GDM1 (cell line): ENCODE data around the gene SEC16A.

ENCODE experiments used
- DNase-seq: peaks from one replicate; lab custom pipeline; 2025; lab: John Stamatoyannopoulos, UW

SEC16A gene

DNA sequence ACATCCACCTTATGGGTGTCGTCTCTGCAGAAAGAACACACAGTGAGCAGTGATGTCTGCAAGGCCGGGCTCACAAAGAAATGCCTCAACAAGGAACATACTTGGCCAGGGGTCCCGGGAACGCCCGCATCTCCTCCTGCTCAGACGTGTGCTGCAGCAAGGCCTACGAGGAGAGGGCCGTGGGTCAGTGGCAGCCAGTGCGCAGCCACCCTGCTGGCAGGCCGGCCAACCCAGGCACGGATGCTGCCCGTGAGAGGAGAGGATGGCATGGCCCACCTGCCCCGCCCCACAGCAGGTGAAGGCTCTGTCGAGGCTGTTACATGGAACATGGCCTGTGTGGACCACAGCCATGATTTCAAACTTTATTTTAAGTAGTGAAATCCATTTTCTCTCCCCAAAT, 19.3 kb downstream of the SEC16A start:
- DNase-seq: no peak

DNA sequence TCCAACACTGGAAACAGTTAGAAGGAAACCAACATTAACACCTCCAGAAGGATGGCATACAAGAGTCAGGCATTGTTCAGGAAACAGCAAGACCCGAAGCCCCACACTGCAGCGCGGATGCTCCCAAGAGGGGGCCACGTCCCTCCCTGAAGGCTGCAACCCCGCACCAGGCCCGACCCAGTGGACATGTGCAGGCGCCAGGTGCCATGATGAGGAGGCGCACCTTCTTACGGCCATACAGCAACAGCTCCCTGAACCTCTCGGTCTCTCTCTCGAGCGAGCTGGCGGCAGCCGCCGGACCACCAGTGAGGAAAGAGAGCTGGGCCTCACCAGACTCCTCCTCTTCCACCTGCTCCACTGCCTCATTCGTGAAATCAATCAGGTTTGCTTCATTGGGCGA, 20.2 kb downstream of the SEC16A start:
- no peak for DNase-seq

DNA sequence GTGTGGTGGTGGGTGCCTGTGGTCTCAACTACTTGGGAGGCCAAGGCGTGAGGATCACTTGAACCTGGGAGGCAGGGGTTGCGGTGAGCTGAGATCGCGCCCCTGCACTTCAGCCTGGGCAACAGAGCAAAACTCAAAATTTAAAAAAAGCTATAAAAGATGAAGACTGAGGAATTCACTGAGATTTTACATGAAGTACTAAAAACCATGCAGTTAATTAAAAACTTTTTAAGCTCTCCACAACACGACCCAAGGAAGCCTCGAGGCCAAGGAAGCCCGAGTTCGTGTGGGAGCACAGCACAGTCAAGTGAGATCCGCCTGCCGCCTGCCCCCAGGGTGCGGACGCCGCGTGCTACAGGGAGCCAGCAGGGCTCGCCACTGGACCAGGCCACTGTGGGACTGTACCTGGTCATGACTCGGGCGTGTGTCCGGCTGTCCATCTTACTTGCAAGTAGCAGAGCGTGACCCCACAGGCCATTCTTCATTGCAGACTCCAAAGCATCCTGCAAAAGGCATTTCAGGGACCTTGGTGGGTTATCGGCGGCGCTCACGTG, 22.0 kb downstream of the SEC16A start:
- no peak for DNase-seq

DNA sequence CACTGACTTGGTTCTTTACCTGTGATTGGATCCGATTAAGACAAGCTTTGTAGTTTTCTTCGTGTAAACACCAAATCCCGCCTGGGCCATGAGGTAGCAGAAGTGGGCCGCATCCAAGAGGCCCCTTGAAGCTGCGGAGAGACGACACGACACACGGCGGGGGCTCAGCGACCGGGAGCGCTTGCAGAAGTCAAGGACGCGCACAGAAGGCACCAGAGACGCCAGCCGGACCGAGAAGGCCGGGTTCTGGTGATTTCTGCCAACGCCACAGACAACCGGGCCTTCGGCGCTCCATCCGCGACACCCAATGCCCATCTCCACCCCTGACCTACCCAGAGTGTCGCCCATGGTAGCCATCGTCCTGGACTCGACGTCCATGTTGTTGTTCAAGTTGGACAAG, 23.4 kb downstream of the SEC16A start:
- DNase-seq: no peak

DNA sequence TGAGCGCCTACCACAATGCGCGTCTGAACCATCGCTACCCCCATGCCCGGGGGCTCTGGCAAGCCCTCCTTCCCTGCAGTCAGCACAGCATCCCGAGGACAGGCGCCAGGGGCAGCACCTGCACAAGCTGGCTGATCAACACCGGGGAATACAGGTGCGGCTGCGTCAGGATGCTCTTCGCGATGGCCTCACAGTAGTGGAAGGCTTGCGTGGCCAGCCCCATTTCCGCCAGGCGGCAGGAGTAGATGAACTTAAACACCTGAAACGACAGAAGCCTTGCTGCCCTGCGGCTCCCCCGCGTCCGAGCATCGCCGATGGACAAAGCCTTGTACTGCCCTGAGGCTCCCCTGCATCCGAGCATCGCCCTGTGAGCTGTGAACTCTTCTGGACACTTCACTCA, 25.5 kb downstream of the SEC16A start:
- no peak for DNase-seq

DNA sequence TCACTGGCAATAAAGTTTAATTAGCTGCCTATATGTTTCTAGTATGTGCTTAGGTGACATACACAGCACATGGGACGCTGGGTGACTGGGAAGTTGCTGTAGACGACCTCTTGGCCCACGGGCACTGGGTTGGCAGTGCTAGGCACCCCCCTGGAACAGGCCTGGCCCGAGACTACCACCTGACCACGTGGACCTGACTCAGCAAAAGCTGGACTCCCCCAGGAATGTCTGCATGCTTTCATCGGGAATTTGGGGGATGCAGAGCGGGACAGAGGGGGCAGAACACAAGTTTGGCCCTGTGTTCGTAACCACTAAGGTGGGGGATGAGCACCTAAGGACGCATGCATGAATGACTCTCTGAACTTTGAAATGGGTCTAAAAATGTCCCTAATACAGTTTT, 26.6 kb downstream of the SEC16A start:
- no peak for DNase-seq

DNA sequence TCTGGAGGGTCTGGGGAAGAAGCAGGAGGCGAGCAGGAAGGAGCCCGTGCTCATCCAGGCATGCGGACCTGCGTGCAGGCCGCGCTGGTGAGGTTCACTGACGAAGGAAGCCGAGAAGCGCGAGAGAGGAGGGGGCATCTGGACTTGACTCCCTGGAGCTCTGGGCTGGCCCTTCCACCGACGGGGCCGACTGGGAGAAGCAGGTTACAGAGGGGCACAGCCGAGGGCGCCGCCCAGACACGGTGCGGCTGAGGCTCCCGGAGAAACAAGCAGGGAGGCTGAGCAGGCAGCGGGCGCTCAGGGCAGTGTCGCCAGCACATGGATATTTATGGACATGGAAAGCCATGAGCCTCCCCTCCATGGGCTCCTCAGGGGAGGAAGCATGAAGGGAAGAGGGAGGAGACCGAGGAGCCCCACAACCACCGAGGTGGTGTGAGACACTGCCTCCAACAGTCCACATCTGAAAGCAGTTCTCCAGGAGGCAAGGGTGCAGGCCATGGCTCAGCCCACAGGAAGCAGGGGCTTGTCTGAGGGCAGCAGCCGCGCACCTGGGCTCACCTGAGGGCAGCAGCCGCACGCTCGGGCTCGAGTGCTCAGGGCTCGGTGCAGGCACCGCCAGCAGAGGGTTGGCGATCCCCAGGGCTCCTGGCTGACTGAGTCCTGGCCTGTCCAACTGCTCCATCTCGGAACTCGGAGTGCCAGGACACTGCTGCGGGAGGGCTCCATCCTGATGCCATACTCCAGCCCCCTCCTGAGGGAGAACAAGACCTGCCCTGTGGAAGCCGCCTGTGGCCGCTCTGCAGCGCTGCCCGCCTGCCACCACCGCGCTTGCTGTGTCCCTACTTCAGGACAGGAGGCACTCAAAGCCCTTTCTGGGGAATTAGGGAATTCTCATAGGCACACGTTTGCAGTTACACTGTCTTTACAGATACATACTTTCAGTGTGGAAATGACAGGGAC, 27.5 kb downstream of the SEC16A start:
- no peak for DNase-seq

DNA sequence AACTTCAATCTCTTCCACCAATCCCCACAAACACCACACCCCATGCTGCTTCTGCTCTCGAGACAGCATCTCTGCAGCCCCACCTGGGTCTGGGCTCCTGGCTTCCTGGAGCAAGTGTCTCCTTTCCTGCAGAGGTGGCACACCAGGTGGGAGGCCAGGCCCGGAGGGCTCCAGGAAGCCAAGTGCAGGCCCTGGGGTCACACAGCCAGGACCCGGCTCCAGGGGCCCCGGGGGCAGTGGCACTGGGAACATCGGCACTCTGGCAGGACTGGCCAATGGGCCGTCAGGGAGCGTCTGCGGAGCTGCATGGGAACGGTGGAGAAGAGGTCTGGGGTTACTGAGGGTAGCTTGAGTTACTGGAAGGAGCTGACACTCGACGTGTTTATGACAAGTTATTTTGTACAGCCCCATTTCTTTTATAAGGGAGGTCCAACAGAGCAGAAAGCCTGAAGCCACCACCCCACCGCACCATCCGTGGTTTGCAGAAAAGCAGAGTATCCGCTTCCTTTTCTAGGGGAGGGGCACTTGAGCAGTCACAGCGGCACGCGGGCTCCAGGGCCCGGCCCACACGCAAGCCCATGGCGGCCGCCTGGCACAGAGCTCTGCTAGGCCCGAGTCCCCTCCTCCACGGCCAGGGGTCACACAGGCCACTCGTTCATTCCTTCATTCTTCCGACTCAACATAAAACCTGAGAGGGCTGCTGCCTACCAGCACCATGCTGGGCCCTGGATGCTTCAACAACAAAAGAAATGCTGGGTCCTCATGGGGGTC, 28.6 kb downstream of the SEC16A start:
- DNase-seq: no peak

DNA sequence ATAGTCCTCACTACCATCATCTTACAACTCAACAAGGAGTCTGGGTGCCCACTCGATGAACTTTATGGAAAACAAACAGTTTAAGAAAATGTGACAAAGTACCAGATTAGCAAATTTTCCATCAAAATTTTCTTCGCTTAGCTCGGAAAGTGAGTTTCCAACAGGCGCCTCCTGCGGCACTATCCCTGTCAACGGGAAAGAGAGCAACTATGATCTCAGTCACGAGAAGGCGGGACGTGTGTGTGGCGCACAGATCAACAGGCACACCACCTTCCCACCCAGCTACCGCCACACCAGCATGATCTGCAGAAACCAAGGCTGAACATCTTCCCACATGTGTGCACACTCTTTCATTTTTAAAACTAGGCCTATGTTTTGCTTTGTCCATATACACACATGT, 29.5 kb downstream of the SEC16A start:
- DNase-seq: no peak

DNA sequence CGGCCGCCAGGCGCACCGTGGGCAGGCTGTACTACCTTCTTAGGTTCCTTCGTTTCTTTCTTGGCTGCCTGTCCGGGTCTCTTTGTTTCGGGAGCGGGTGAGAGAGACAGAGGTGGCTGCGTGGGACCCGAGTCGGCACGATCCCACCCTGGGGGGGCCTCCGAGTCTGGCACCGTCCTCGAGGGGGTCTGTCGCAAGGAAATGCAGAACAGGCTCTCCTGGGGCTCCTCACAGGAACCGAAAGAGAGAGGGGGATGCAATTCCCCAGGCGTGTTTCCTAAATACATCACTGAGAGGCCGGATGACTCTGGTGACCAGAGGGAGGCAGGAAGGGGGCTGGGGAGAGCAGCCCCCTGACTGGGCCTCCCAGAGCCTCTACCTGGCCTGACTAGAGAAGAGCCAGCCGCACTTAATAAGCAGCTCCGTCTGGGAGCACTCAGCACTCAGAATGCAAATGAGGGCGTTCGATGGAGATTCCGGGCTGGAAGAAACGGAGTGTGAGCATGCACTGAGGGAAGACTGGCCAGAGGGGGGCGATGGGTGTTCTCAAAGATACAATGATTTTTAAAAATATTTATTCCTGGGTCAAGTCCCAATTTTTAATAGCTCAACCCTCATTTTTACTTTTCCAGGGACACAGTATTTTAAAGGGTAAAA, 31.5 kb downstream of the SEC16A start:
- DNase-seq: no peak

DNA sequence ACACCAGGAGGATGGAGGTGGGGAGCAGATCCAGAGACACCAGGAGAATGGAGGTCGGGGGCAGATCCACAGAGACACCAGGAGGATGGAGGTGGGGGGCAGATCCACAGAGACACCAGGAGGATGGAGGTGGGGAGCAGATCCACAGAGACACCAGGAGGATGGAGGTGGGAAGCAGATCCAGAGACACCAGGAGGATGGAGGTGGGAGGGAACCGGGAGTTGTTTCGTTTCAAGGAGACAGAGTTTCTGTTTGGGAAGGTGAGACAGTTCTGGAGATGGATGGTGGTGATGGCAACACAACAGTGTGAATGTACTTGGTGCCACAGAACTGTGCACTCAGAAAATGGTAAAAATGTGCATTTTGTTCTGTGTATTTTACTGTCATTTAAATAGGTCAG, 34.2 kb downstream of the SEC16A start:
- no peak for DNase-seq

DNA sequence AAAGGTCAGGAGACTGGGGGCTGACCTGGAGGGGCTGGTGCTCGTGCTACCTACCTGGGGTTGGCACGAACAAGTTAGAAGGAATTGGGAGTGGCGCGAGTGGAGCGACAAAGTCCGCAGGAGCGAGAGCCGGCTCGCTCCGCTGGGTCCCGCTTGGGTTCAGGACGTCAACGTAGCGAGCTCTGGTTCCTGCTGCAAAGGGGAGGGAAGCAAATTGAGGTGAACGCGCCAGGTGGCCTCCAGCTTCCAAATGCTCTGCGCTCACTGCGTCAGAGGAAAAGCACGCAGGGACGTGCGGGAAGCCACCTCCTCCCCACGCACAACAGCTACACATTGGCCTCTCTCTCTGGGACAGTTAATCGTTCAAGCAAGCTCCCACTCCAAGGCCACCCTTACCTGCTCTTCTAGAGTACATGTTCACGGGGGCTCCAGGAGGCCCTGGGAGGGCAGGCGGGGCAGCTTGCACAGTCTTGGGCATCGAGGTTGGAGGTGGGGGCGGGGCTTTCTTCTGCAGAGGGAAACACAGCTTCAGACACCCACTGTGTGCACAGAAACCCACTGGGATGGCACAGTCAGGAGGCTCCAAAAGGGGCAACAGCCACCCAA, 35.6 kb downstream of the SEC16A start:
- no peak for DNase-seq

DNA sequence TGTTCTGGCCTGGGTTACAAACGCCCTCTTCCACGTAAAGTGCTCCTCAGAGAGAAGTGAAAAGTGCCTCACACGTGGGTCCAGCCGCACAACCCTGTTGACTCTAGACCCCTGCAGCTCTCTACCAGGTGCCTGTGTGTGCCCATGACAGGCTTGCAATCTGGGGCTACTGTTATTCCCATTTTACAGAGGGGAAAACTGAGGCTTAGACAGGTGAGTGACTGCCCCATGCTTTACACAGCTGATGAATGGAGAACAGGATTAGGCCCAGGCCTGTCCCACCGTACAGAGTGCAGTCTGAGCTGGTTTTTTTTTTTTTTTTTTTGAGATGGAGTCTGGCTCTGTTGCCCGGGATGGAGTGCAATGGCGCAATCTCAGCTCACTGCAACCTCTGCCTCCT, 37.0 kb downstream of the SEC16A start:
- no peak for DNase-seq

DNA sequence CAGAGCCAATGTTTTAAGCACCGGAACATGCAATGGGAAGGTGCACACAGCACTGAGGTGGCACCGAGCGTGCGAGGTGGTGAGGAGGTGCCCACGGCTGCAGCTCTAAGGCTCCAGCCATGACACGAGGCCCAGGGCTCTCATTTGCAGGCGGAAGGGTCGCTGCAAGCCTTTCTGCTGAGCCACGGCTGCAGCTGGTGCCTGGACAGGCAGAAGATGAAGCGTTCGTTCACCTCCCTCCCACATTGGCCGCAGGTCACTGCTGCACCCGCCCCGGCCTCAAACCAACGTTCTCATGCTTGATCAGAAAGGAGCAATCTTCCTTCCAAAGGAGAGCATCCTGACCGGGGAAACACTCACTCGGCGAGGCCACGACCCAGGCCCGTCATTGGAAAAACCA, 38.7 kb downstream of the SEC16A start:
- DNase-seq: no peak

DNA sequence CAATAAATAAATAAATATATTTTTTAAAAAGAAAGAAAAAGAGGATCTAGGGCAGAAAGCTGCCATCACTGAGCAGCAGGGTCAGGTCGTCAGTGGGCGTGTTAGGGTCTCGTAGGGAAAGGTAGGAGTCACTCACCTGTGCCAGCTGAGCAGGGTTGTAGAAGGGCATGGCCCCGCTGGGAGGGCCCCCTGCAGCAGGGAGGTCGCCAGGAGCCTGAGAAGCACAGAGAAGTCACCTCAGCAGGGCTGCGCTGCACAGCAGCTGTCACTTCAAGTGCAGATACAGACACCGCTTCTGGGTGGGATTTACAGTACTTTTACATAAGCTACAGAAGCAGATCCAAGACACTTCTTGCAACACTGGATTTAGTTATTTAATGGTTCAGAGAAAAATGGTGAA, 39.2 kb downstream of the SEC16A start:
- no peak for DNase-seq

DNA sequence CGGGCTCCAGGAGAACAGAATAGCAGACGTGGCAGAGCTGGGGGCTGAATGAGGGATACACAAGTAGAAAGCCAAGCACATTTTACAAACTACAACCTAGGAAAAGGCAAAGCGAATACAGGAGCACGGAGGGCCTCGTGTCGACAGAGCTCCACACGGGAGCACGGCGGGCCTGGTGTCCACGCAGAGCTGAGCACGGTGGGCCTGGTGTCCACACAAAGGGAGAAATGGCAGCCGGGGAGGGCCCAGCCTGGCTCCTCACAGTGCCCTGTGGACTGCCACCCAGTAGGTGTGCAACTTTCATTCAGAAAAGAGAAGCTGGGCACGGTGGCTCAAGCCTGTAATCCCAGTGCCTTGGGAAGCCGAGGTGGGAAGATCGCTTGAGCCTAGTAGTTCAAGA, 39.8 kb downstream of the SEC16A start:
- no peak for DNase-seq

DNA sequence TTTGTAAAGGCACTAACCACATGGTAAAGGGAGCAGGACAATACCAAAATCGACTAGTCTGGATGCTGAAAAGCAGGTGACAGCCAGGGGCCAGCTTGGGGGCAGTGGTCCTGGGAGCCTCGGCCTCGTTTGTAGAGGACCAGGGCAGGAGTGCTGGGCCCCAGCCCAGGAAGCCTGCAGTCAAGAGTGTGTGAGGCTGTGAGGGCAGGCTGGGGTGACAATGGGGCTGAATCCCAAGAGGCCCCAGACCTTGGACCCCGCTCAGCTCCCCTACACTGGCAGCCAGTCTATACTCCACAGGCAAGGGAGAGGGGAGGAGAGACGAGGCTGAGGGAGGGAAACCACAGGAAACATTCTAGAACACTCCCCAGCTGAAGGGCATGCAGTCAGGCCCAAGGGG, 40.6 kb downstream of the SEC16A start:
- no peak for DNase-seq

DNA sequence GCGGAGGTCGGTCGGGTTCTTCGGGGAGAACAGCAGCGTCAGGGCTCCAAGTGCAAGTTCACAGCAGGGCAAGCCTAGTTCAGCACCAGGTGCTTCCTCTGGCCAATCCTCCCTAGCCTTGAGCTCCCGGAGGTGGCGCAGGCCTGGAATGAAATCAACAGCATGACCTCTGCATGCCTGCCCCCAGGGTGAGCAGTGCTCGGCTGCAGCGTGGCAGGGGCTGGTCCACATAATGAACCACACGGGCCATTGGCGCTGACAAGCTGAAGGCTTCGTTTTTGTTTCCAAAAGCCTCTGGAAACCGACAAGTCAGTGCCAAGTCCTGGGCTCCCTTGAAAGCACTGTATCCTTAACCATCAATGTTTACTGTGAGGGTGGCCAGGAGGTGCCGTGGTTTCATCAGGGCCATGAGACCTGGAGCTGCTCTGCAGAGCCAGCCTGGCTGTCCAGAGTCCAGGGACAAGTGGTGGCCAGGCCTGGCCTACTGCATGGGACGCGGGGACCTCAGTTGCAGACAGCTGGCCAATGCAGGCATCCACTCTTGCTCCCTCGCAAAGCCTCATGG, 41.1 kb downstream of the SEC16A start:
- no peak for DNase-seq

DNA sequence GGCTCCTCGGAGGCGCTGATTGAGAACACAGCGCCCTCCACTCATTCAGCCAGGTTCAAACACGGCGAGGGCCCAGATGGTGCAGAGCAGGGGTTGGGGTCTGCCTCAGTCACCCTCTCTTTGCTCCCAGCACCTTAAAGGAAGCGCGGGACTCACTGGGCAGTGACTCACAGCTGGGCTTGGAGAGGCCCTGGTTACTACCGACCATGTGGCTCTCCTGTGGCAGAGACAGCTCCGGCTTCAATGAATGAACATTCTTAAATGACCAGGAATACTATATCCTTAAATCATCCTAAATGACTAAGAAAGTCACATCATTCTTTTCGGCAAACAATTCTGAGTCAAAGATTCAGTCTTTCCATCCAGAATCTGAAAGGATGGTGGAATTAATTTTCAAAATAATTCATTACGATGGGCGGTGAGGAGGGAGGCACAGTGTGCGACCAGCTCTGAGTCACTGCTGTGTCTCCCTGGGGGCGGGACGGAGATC, 41.6 kb downstream of the SEC16A start:
- no peak for DNase-seq

DNA sequence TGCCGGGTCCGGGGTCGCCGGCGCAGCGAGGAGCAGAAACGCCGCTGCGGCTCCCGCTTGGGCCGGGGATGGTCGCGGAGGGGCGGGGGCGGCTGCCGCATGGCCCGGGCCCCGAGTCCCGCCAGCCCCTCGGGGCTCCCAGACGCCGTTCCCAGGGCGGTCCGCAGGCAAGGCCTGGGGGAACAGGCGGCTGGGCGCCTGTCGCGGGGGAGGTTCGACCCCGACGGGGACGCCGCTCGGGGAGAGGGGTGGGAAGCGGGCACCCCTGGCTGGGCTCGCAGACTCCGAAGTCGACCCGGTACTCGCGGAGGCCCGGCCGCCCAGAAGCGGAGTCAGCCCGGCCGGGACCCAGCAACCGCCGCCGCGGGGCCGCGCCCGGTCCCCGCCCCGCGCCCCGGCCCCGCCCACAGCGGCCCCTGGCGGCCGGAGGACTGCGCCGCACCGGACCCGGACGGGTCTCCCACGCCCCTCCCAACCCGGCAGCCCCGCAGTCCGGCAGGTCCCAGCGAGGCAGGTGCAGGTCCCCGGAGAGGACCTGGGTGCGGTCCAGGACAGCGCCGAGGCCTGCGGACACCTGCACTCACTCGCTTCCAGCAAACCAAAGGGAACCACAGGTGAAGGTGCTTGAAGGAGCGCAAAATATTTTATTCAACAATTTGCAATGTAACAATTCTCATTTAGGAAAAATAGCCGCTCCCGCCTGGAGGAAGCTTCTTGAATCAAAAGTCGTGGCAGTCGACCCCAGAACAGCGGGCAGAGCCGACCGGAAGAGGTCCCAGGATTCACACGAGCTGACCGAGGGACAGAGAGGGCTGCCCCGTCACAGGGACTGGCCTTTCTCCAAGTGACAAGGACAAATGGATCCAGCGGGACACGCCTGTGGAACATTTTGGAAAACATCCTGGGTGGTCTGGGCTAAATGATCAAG, 43.1 kb downstream of the SEC16A start, which contains the start of gene INPP5E:
TSS of gene INPP5E (minus strand) at position 365 of the 928 bp plus-strand sequence. CDS start 426 bp downstream, outside the sequence.
- DNase-seq: peak; percentile 53
